GM12891 (cell line): ENCODE results near the gene GFRA1.

Source experiments
- POLR2A ChIP-seq: IDR thresholded peaks from 2 replicates; pipeline ENCODE4 v1.6.1; 2011; ENCODE audit warnings: low read depth, low read length, control low read depth
- POLR2AphosphoS5 ChIP-seq: IDR thresholded peaks from 2 replicates; pipeline ENCODE4 v1.6.1; 2011; ENCODE audit warnings: low read depth, low read length, control low read depth
- SPI1 ChIP-seq: IDR thresholded peaks from 2 replicates; pipeline ENCODE4 v1.6.1; 2011; ENCODE audit warnings: low read depth, low read length, control low read depth
- TAF1 ChIP-seq: IDR thresholded peaks from 2 replicates; pipeline ENCODE4 v1.6.1; 2011; ENCODE audit warnings: low read depth, low read length, control low read depth

GRCh38 chr10:116106611-116107010, 166.4 kb downstream of the GFRA1 start:
- TF ChIP-seq SPI1 (no peak), POLR2A (no peak), POLR2AphosphoS5 (no peak), TAF1 (no peak)
